Measurements from ENCODE around the gene ANO1.
A peak's percentile ranks its signal among the peaks of the same experiment; 100 is the strongest.

Gene ANO1

GRCh38 chr11:70170596-70171210 is 92.6 kb downstream of the ANO1 start:
- no peak for DNase-seq

- DNase-seq: no peak
These were observed 94.9 kb downstream of the ANO1 start for GRCh38 chr11:70173018-70173417.

GRCh38 chr11:70174547-70175235 is 96.6 kb downstream of the ANO1 start:
- no peak for DNase-seq

- DNase-seq: no peak
These were observed 97.2 kb downstream of the ANO1 start for GRCh38 chr11:70175236-70175698.

- DNase-seq: peak; percentile 33 to 46
These were observed 99.0 kb downstream of the ANO1 start for GRCh38 chr11:70176940-70177689.

- no peak for DNase-seq
These were observed 102.8 kb downstream of the ANO1 start for GRCh38 chr11:70180906-70181305.

- no peak for DNase-seq
These were observed 104.1 kb downstream of the ANO1 start for GRCh38 chr11:70182266-70182665.

- DNase-seq: no peak
These were observed 104.9 kb downstream of the ANO1 start for GRCh38 chr11:70183032-70183431.

GRCh38 chr11:70183483-70184176 is 105.5 kb downstream of the ANO1 start:
- DNase-seq: no peak

- DNase-seq: no peak
These were observed 106.3 kb downstream of the ANO1 start for GRCh38 chr11:70184396-70184795.

GRCh38 chr11:70185348-70186055 is 107.4 kb downstream of the ANO1 start:
- no peak for DNase-seq

GRCh38 chr11:70186420-70186819 is 108.3 kb downstream of the ANO1 start:
- no peak for DNase-seq

GRCh38 chr11:70186936-70187335 is 108.8 kb downstream of the ANO1 start:
- no peak for DNase-seq

GRCh38 chr11:70187771-70188170 is 109.7 kb downstream of the ANO1 start:
- no peak for DNase-seq

- no peak for DNase-seq
These were observed 111.5 kb downstream of the ANO1 start for GRCh38 chr11:70189622-70190021.

GRCh38 chr11:70191495-70192140 is 113.5 kb downstream of the ANO1 start:
- DNase-seq: peak; percentile 28 to 36

- DNase-seq: no peak
These were observed 114.7 kb downstream of the ANO1 start for GRCh38 chr11:70192666-70193410.

GRCh38 chr11:70193411-70194292 is 115.5 kb downstream of the ANO1 start:
- no peak for DNase-seq

- no peak for DNase-seq
These were observed 117.0 kb downstream of the ANO1 start for GRCh38 chr11:70194792-70195791.

All from CD4-positive, alpha-beta T cell treated with Interleukin-1 beta for 1 hour (primary cell).